HG02870 (cell line): Measurements from ENCODE around the gene DICER1.

ENCODE experiments used
- ATAC-seq: cut with Tn5 transposase; IDR thresholded peaks from one replicate; pipeline ENCODE4 v1.9.1; 2021; ENCODE audit warnings: mild to moderate bottlenecking, moderate library complexity; ENCODE audit not compliant: unreplicated experiment

The DICER1 gene

GRCh38 chr14:95043314-95043713 is 114.0 kb downstream of the DICER1 start:
- ATAC-seq, result no peak

- no peak for ATAC-seq
These were observed 115.8 kb downstream of the DICER1 start for GRCh38 chr14:95041477-95042020.

- no peak for ATAC-seq
These were observed 116.4 kb downstream of the DICER1 start for GRCh38 chr14:95040708-95041476.

GRCh38 chr14:95039993-95040348 is 117.4 kb downstream of the DICER1 start:
- no peak for ATAC-seq

GRCh38 chr14:95039259-95039992 is 117.9 kb downstream of the DICER1 start:
- ATAC-seq, result no peak

GRCh38 chr14:95038521-95039250 is 118.6 kb downstream of the DICER1 start:
- no peak for ATAC-seq

- ATAC-seq, result no peak
These were observed 120.1 kb downstream of the DICER1 start for GRCh38 chr14:95037273-95037672.
